NT2/D1 (cell line): Measurements from ENCODE around the gene RNU6-8.

Source experiments
- DNase-seq: peaks from one replicate; pipeline ENCODE4 v3.0.0-alpha.2; 2011; ENCODE audit warnings: low read depth, low spot score
- H3K27me3 ChIP-seq: 2 replicates; pipeline ENCODE4 v1.6.0; 2011; ENCODE audit warnings: mild to moderate bottlenecking; ENCODE audit not compliant: insufficient read length, insufficient read depth
- H3K36me3 ChIP-seq: 2 replicates; pipeline ENCODE4 v1.6.1; 2011; ENCODE audit warnings: mild to moderate bottlenecking, low read length, mixed read lengths; ENCODE audit not compliant: insufficient read depth, insufficient read length
- H3K4me1 ChIP-seq: 2 replicates; pipeline ENCODE4 v1.5.1; 2011; ENCODE audit not compliant: insufficient read depth, insufficient read length
- H3K4me3 ChIP-seq: 2 replicates; pipeline ENCODE4 v1.5.1; 2011; ENCODE audit warnings: low read depth; ENCODE audit not compliant: insufficient read length
- H3K9ac ChIP-seq: 2 replicates; pipeline ENCODE4 v1.6.0; 2011; ENCODE audit warnings: low read depth; ENCODE audit not compliant: insufficient read length
- H3K9me3 ChIP-seq: 2 replicates; pipeline ENCODE4 v1.5.1; 2011; ENCODE audit warnings: mild to moderate bottlenecking, low read length; ENCODE audit not compliant: insufficient read depth
- SUZ12 ChIP-seq: IDR thresholded peaks from 2 replicates; pipeline ENCODE4 v1.6.1; 2011; ENCODE audit not compliant: insufficient read length, insufficient read depth; ENCODE audit errors: extremely low read depth
- YY1 ChIP-seq: IDR thresholded peaks from 2 replicates; pipeline ENCODE4 v1.6.1; 2011; ENCODE audit not compliant: insufficient read length, insufficient read depth
- ZNF274 ChIP-seq: IDR thresholded peaks from 2 replicates; pipeline ENCODE4 v1.6.1; 2011; ENCODE audit warnings: mild to moderate bottlenecking, low read depth, low read length

The RNU6-8 gene

GRCh38 chr14:32195636-32196035, 7.4 kb downstream of the RNU6-8 start:
- no peak for DNase-seq
- Histone ChIP-seq H3K9ac (no peak overlapping the region), H3K36me3 (no peaks in the 10 kb centered on the region), H3K4me3 (no peak overlapping the region), H3K4me1 (no peaks in the 10 kb centered on the region), H3K9me3 (no peaks in the 10 kb centered on the region), H3K27me3 (peaks cover 9% of the 10 kb centered on the region)
- TF ChIP-seq ZNF274 (no peak), SUZ12 (no peak), YY1 (no peak)

DNA sequence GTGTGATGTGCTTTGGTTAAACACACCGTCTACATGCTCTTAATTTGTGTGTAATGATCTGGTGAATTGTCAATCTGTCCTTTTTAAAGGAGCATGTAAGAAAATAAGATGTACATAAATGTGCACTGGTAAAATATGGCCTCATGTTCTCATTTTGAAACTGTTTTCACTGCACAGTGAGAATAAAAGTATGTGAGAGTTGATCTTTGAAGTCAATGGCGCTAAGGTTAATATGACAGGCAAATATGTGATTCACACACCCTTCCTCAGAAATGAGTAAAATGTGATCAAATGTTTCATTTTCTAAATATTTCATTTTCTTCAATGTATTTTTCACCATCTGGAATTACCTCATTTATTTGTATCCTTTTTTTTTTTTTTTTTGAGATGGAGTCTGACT, 9.5 kb downstream of the RNU6-8 start:
- no peak for DNase-seq
- no peak overlapping the region for H3K9ac ChIP-seq
- no peaks in the 10 kb centered on the region for H3K9me3 ChIP-seq
- H3K4me1 ChIP-seq = no peaks in the 10 kb centered on the region
- H3K27me3 ChIP-seq = no peaks in the 10 kb centered on the region
- H3K36me3 ChIP-seq = no peaks in the 10 kb centered on the region
- TF ChIP-seq SUZ12 (no peak), ZNF274 (no peak), YY1 (no peak)
- no peak overlapping the region for H3K4me3 ChIP-seq

DNA sequence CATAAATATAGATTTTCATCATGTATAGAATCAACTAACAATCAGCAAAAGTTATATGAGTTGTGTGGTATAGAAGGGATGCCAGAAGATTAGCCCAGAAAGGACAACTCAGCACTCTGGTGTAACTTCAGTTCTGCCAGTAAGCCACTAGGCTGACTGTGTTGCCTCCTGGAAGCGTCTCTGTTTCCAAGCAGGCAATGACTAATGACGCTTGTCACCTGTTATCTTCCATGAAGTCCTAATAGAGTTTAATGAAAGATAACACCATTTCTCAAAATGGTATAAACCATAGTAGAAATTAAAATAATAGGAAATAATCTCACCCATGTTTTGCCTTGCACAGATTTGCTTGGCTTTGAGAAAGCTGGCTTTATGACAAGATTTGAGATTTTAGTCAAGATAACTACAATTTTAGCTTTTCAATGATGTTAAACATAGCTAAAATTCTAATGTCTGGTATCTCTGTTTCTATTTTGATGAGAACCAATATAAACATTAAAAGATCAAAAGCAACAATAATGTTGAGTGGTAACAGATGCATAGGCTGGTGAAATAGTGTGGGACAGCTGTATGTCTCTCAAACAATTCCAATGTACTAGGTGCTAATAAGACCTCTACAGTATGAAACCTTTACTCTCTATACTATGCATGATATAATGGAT, 10.2 kb downstream of the RNU6-8 start:
- Histone ChIP-seq H3K9ac (no peak overlapping the region), H3K4me1 (no peaks in the 10 kb centered on the region), H3K9me3 (no peaks in the 10 kb centered on the region), H3K4me3 (no peak overlapping the region), H3K27me3 (no peaks in the 10 kb centered on the region), H3K36me3 (no peaks in the 10 kb centered on the region)
- no peak for DNase-seq
- no peak for TF ChIP-seq YY1

DNA sequence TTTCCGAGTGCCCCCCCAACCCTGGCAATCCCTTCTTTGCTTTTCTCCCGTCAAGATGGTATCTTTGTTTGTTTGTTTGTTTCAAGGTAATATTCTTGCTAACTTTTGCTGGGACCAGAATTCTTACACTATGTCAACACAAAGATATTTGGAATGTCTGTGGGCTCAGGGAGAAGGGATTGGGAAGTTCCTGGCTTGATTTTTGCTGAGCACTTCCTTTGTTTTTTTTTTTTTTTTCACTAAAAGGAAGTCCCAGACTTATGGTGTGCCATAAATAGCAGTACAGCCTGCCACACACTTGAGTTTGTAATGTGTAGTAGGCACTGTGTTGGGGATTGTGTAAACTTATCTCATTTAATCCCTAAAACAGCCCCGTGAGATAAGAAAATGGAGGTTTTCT, 12.4 kb downstream of the RNU6-8 start:
- Histone ChIP-seq H3K9ac (no peak overlapping the region), H3K36me3 (no peaks in the 10 kb centered on the region), H3K9me3 (no peaks in the 10 kb centered on the region), H3K4me1 (no peaks in the 10 kb centered on the region), H3K4me3 (no peak overlapping the region), H3K27me3 (no peaks in the 10 kb centered on the region)
- TF ChIP-seq YY1 (no peak), SUZ12 (no peak), ZNF274 (no peak)
- no peak for DNase-seq

- Histone ChIP-seq H3K9ac (no peak overlapping the region), H3K4me1 (no peaks in the 10 kb centered on the region), H3K9me3 (peaks cover 6% of the 10 kb centered on the region), H3K27me3 (no peaks in the 10 kb centered on the region), H3K36me3 (no peaks in the 10 kb centered on the region), H3K4me3 (no peak overlapping the region)
- TF ChIP-seq ZNF274 (no peak), YY1 (no peak), SUZ12 (no peak)
- no peak for DNase-seq
These were observed 13.3 kb downstream of the RNU6-8 start for GRCh38 chr14:32189811-32190210.

DNA sequence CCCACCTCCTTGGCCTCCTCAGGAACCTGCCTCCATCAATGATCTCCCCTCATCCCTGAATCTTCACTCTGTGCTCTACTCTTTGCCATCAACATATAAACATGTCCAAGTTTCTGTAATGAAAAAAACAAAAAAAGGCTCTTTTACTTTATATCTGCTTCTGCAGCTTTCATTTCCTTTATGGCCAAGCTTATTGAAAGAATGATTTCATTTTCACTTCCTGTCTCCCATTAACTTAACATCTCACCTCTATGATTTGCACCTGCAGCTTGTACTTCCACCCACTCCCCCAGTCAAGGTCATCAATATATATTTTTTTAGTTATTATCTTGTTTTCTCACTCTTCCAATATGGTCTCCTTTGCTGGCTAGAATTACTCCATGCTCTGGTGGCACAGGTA, 16.8 kb downstream of the RNU6-8 start:
- TF ChIP-seq SUZ12 (no peak), ZNF274 (no peak), YY1 (no peak)
- no peaks in the 10 kb centered on the region for H3K36me3 ChIP-seq
- H3K27me3 ChIP-seq = no peaks in the 10 kb centered on the region
- no peak for DNase-seq
- no peak overlapping the region for H3K9ac ChIP-seq
- H3K4me1 ChIP-seq = no peaks in the 10 kb centered on the region
- H3K4me3 ChIP-seq = no peak overlapping the region
- H3K9me3 ChIP-seq = peaks cover 15% of the 10 kb centered on the region

GRCh38 chr14:32185097-32185496, 18.0 kb downstream of the RNU6-8 start:
- no peaks in the 10 kb centered on the region for H3K27me3 ChIP-seq
- H3K9me3 ChIP-seq = peaks cover 15% of the 10 kb centered on the region
- no peak overlapping the region for H3K4me3 ChIP-seq
- H3K9ac ChIP-seq = no peak overlapping the region
- H3K36me3 ChIP-seq = no peaks in the 10 kb centered on the region
- no peaks in the 10 kb centered on the region for H3K4me1 ChIP-seq
- TF ChIP-seq YY1 (no peak), SUZ12 (no peak), ZNF274 (no peak)
- no peak for DNase-seq
